ENCODE results near the gene EMD. TPM values are rescaled to one million over a fixed set of nuclear protein-coding genes. Genes with fewer than 3 reads are reported as not detected.

The EMD gene
- total RNA-seq, 4 donors from 2014 or later, result 41.0 to 58.6 (median 50.6) TPM

GRCh38 chrX:154412468-154412867, 33.4 kb downstream of the EMD start:
- ATAC-seq, result peak; percentile 40

DNA sequence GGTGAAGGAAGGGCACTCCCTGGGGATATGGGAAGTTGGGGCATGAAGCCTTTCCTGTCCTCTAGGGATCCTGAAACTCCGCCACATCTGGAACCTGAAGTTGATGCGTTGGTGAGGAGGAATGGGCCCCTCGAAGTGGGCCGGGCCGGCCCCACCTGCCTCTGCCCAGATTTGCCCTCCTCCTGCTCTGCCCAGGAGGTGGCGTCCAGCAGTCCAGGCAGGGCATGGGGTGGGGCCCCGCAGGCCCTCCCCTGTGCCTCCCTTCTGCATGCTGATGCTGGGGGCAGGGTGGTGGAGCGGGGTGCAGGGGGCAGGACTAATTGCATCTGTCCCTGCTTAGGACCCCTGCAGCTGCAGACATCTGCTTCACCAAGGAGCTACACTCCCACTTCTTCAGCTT, 34.0 kb downstream of the EMD start:
- ATAC-seq, result no peak
- Histone ChIP-seq H3K9me3 (no peaks in the 10 kb centered on the region), H3K4me1 (peaks cover 0 to 16% (median 3%) of the 10 kb centered on the region in 3 donors), H3K27ac (peak overlapping the region in 2 of 4 donors; percentile 94), H3K4me3 (no peak overlapping the region), H3K36me3 (peaks cover 0 to 17% of the 10 kb centered on the region in 2 donors), H3K27me3 (no peaks in the 10 kb centered on the region)
- TF ChIP-seq CTCF (IDR thresholded peaks at IDR 0.05) (no peak), POLR2A (IDR thresholded peaks at IDR 0.05) (no peak), EP300 (IDR thresholded peaks at IDR 0.05) (no peak), POLR2AphosphoS5 (IDR thresholded peaks at IDR 0.05) (no peak)
- WGBS, 2 donors (ENCODE audit: low coverage in 1 of 2), result 83% methylated on average over 5 of the region's 8 CpGs; no CpG with 5 or more reads in 1 of the 2 donors

More at GRCh38 chrX:154412468-154412867, 33.4 kb downstream of the EMD start:
- H3K4me3 ChIP-seq, result peak overlapping the region; percentile 81 to 85
- WGBS, 2 donors (ENCODE audit: low coverage in 1 of 2), result no CpG with 5 or more reads among the region's 4 CpGs
- peak overlapping the region; percentile 85 to 94 (median 93) for H3K27ac ChIP-seq
- H3K27me3 ChIP-seq, result no peaks in the 10 kb centered on the region
- no peaks in the 10 kb centered on the region for H3K9me3 ChIP-seq
- peaks cover 0 to 17% of the 10 kb centered on the region in 2 donors for H3K36me3 ChIP-seq
- peaks cover 0 to 16% (median 3%) of the 10 kb centered on the region in 3 donors for H3K4me1 ChIP-seq
- TF ChIP-seq POLR2A (IDR thresholded peaks at IDR 0.05) (no peak), CTCF (IDR thresholded peaks at IDR 0.05) (no peak), POLR2AphosphoS5 (IDR thresholded peaks at IDR 0.05) (no peak)

DNA sequence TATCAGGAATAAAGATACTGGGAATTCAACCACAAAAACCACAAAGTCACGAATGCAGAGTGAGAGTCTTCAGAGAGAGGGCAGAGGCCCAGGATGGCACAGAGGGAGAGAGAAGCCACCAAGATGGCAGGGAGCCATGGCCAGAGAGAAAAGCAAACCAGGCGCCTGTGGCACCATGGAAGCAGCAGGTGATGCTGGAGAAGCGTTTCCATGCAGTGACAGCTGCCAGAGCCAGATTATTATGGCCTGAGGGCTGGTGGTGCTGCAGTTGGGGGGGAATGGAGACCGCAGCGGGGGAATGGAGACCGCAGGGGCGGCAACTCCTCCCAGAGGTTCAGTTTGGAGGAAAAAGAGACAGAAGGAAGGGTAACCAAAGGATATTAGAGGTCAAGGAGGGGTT, 38.1 kb downstream of the EMD start:
- H3K27ac ChIP-seq, result no peak overlapping the region
- H3K36me3 ChIP-seq, result peaks cover 0 to 24% of the 10 kb centered on the region in 2 donors
- no peaks in the 10 kb centered on the region for H3K9me3 ChIP-seq
- H3K4me3 ChIP-seq, result no peak overlapping the region
- 39 to 58% methylated on average over 3 to 4 of the region's 7 CpGs for WGBS, 2 donors (ENCODE audit: low coverage in 1 of 2)
- H3K4me1 ChIP-seq, result peaks cover 0 to 20% (median 3%) of the 10 kb centered on the region in 3 donors
- H3K27me3 ChIP-seq, result no peaks in the 10 kb centered on the region
- ATAC-seq, result no peak
- TF ChIP-seq POLR2A (IDR thresholded peaks at IDR 0.05) (no peak), POLR2AphosphoS5 (IDR thresholded peaks at IDR 0.05) (no peak), EP300 (IDR thresholded peaks at IDR 0.05) (no peak), CTCF (IDR thresholded peaks at IDR 0.05) (no peak)

DNA sequence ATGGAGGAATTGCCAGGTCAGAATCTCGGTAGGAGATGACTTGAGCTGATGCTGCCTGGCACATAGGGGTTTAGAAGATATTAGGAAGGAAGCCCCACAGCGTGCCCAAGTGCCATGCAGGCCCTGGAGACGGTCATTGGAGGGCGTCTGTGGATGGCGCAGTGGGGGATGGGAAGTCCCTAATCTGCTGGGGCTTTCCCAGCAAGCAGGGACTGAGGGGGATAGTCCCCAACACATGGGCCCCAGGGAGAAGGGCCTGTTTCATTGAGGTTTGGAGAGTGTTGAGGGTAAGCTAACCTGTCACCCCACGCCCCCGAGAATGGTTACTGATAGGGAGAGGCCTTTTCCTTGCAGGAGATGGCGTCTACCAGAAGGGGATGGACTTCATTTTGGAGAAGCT, 40.1 kb downstream of the EMD start:
- TF ChIP-seq CTCF (IDR thresholded peaks at IDR 0.05) (no peak), POLR2A (IDR thresholded peaks at IDR 0.05) (no peak), POLR2AphosphoS5 (IDR thresholded peaks at IDR 0.05) (no peak), EP300 (IDR thresholded peaks at IDR 0.05) (no peak)
- Histone ChIP-seq H3K27me3 (no peaks in the 10 kb centered on the region), H3K9me3 (no peaks in the 10 kb centered on the region), H3K4me3 (no peak overlapping the region), H3K36me3 (peaks cover 0 to 12% of the 10 kb centered on the region in 2 donors), H3K27ac (peak overlapping the region in 2 of 4 donors; percentile 56 to 57), H3K4me1 (peaks cover 0 to 12% (median 0%) of the 10 kb centered on the region in 3 donors)
- ATAC-seq, result no peak
- no CpG with 5 or more reads among the region's 8 CpGs for WGBS, 2 donors (ENCODE audit: low coverage in 1 of 2)

DNA sequence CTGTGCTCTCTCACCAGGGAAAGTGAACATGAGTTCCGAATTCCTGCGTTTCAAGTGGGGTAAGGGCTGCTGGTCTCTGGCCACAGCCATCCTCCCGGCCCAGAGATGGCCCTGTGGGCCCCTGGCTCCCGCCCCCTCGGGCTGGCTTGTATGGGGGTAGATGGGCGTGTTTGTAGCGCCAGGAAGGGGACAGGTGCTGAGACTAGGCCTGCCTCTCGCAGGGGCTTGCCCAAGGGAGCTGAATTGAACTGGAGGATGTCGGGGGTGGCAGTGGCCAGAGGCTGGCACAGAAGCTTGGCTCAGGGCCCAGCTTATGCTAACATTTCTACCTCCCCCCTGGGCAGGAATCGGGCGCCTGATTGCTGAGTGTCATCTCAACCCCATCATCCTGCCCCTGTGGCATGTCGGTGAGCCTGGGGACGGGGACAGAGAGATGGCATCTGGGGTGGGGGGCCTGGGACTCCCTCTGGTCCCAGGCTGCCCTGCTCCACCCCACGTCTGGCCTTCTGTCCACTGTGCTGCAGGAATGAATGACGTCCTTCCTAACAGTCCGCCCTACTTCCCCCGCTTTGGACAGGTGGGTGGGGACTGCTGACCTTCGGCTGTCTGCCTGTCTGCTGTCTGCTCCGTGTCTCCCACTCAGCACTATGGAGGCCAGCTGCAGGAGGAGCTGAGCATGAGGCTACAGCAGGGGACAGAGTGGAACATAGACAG, 40.8 kb downstream of the EMD start:
- H3K36me3 ChIP-seq, result peaks cover 0 to 9% of the 10 kb centered on the region in 2 donors
- peak; percentile 65 for ATAC-seq
- peak overlapping the region in 2 of 4 donors; percentile 56 to 57 for H3K27ac ChIP-seq
- H3K27me3 ChIP-seq, result no peaks in the 10 kb centered on the region
- WGBS, 2 donors (ENCODE audit: low coverage in 1 of 2), result no CpG with 5 or more reads among the region's 19 CpGs
- H3K9me3 ChIP-seq, result no peaks in the 10 kb centered on the region
- H3K4me3 ChIP-seq, result no peak overlapping the region
- peaks cover 0 to 12% (median 0%) of the 10 kb centered on the region in 3 donors for H3K4me1 ChIP-seq
- TF ChIP-seq CTCF (IDR thresholded peaks at IDR 0.05), result no peak
- TF ChIP-seq EP300 (IDR thresholded peaks at IDR 0.05), result no peak
- TF ChIP-seq POLR2AphosphoS5 (IDR thresholded peaks at IDR 0.05), result no peak
- no peak for TF ChIP-seq POLR2A (IDR thresholded peaks at IDR 0.05)
